Measurements from ENCODE around the gene PTPMT1.
A peak's percentile ranks its signal among the peaks of the same experiment; 100 is the strongest.
"Not testable (repeated sequence)": the region's sequence is repeated elsewhere in the genome, so short reads cannot be mapped to it uniquely, and the experiment has no call there.

The PTPMT1 gene

GRCh38 chr11:47565340-47566148, at the start of gene PTPMT1:
Gene PTPMT1, plus strand, starts transcription at chr11:47565599. Its CDS starts 24 bp downstream, at chr11:47565623.
- peak; percentile 79 for DNase-seq

GRCh38 chr11:47516155-47516554, 49.2 kb upstream of the PTPMT1 start:
- no peak for DNase-seq

GRCh38 chr11:47516984-47517853, 48.2 kb upstream of the PTPMT1 start:
- DNase-seq = no peak

GRCh38 chr11:47518212-47518964, 47.0 kb upstream of the PTPMT1 start:
- no peak for DNase-seq

GRCh38 chr11:47523490-47524225, 41.7 kb upstream of the PTPMT1 start:
- DNase-seq = no peak

- peak; percentile 32 for DNase-seq
Measured at GRCh38 chr11:47524291-47524874, 41.0 kb upstream of the PTPMT1 start.

- DNase-seq = not testable (repeated sequence)
Measured at GRCh38 chr11:47526032-47526431, 39.4 kb upstream of the PTPMT1 start.

- no peak for DNase-seq
Measured at GRCh38 chr11:47527186-47527585, 38.2 kb upstream of the PTPMT1 start.

- DNase-seq = no peak
Measured at GRCh38 chr11:47529951-47530350, 35.4 kb upstream of the PTPMT1 start.

GRCh38 chr11:47530721-47531120, 34.7 kb upstream of the PTPMT1 start:
- not testable (repeated sequence) for DNase-seq

GRCh38 chr11:47531666-47532065, 33.7 kb upstream of the PTPMT1 start:
- DNase-seq = no peak

GRCh38 chr11:47532597-47533213, 32.7 kb upstream of the PTPMT1 start:
- DNase-seq = no peak

GRCh38 chr11:47533690-47534151, 31.7 kb upstream of the PTPMT1 start:
- DNase-seq = no peak

GRCh38 chr11:47534704-47535251, 30.6 kb upstream of the PTPMT1 start:
- no peak for DNase-seq

GRCh38 chr11:47536915-47537314, 28.5 kb upstream of the PTPMT1 start:
- DNase-seq = no peak

- DNase-seq = no peak
Measured at GRCh38 chr11:47538741-47539565, 26.4 kb upstream of the PTPMT1 start.

GRCh38 chr11:47539681-47540039, 25.7 kb upstream of the PTPMT1 start:
- no peak for DNase-seq

- no peak for DNase-seq
Measured at GRCh38 chr11:47541070-47541469, 24.3 kb upstream of the PTPMT1 start.

- DNase-seq = no peak
Measured at GRCh38 chr11:47545298-47545697, 20.1 kb upstream of the PTPMT1 start.

GRCh38 chr11:47546274-47546673, 19.1 kb upstream of the PTPMT1 start:
- DNase-seq = not testable (repeated sequence)
